ENCODE data around the gene TMOD3. TPM values are rescaled to one million over a fixed set of nuclear protein-coding genes. Genes with fewer than 3 reads are reported as not detected.

The TMOD3 gene
- total and polyA plus RNA-seq, 2 donors (not counting 3 experiments of a cell fraction or from before 2014, with no cell fraction given), result 10.4 to 64.3 TPM

GRCh38 chr15:51931016-51931415 is 101.6 kb downstream of the TMOD3 start:
- Histone ChIP-seq H3K4me3 (replicated peaks in 1 of 3; ENCODE audit: insufficient read depth in 1 of 3, low read depth in 1 of 3, low read length in 3 of 3) (no peak overlapping the region), H3K79me2 (ENCODE audit: control insufficient read depth, insufficient read depth, low read length) (no peaks in the 10 kb centered on the region), H3K4me1 (ENCODE audit: control insufficient read depth, extremely low read depth, insufficient read depth, low read length) (no peaks in the 10 kb centered on the region), H3K36me3 (ENCODE audit: control insufficient read depth in 2 of 2, extremely low read depth in 1 of 2, insufficient read depth in 2 of 2, low read length in 2 of 2) (peaks cover under 1 to 4% of the 10 kb centered on the region in 2 experiments), H3K4me2 (ENCODE audit: insufficient read depth, low read length) (no peak overlapping the region), H4K20me1 (replicated peaks; ENCODE audit: control insufficient read depth, extremely low read depth, insufficient read depth, low read length) (no peaks in the 10 kb centered on the region), H3K27me3 (ENCODE audit: control insufficient read depth in 2 of 2, insufficient read depth in 2 of 2, low read length in 2 of 2) (no peaks in the 10 kb centered on the region), H3K9me3 (replicated peaks; ENCODE audit: control insufficient read depth, insufficient read depth, low read length) (no peaks in the 10 kb centered on the region), H3K27ac (ENCODE audit: insufficient read depth, low read depth, low read length) (no peak overlapping the region), H2AFZ (ENCODE audit: low read depth, low read length) (no peak overlapping the region), H3K9ac (replicated peaks; ENCODE audit: extremely low read depth, insufficient read depth, low read length) (no peak overlapping the region), H3K9me1 (replicated peaks; ENCODE audit: control insufficient read depth, extremely low read depth, insufficient read depth, low read length) (no peaks in the 10 kb centered on the region)
- TF ChIP-seq POLR2AphosphoS5 (IDR thresholded peaks at IDR 0.05; ENCODE audit: insufficient read depth, low read depth, low read length), result no peak
- TF ChIP-seq MYC (IDR thresholded peaks at IDR 0.05; ENCODE audit: low read depth, low read length), result no peak
- TF ChIP-seq JUN (IDR thresholded peaks at IDR 0.05; ENCODE audit: borderline replicate concordance, insufficient read depth, insufficient read length, low read depth), result no peak
- TF ChIP-seq CTCF (IDR thresholded peaks at IDR 0.05; ENCODE audit: extremely low read depth in 1 of 2, insufficient read depth in 1 of 2, low read depth in 1 of 2, low read length in 2 of 2), result no peak
- no peak for TF ChIP-seq EZH2 (IDR thresholded peaks at IDR 0.05; ENCODE audit: borderline replicate concordance, low read depth, low read length, severe bottlenecking)
- TF ChIP-seq FOS (IDR thresholded peaks at IDR 0.05; ENCODE audit: borderline replicate concordance, insufficient read depth, low read length), result no peak
- TF ChIP-seq GATA2 (IDR thresholded peaks at IDR 0.05; ENCODE audit: insufficient read depth, insufficient read length, low read depth, low read length), result no peak
- TF ChIP-seq POLR2A (IDR thresholded peaks at IDR 0.05; ENCODE audit: low read depth, low read length), result no peak
- TF ChIP-seq MAX (IDR thresholded peaks at IDR 0.05; ENCODE audit: insufficient read depth, insufficient read length), result no peak
- POLR2A ChIA-PET, result no interaction called here
- dilution Hi-C loops (cut with MboI; ENCODE audit: extremely low pct_ligation_motif_present, low sequenced_read_pairs) (no loop called here), intact Hi-C loops (cut with micrococcal nuclease) (no loop called here)
- CTCF ChIA-PET, result interaction anchor here (2.1 kb wide), 1 partner anchor 14 kb away, joined by 4 read pairs; no protein-coding TSS in a partner anchor
- FAIRE-seq, result no peak
- DNase-seq (ENCODE audit: low read depth, low spot score), result no peak
- BruUV-seq (replicated peaks), result no TSS peak
